H7 (cell line): ENCODE measurements around the gene GALNT3. TPM values are rescaled to one million over a fixed set of nuclear protein-coding genes. Genes with fewer than 3 reads are reported as not detected.

ENCODE experiments used
- DNase-seq: peaks from one replicate; pipeline ENCODE4 v3.0.0; 2012
- H3K27me3 ChIP-seq: 2 replicates; pipeline ENCODE4 v1.6.0; 2011; ENCODE audit warnings: mild to moderate bottlenecking, low read length; ENCODE audit not compliant: control insufficient read depth, insufficient read depth
- H3K36me3 ChIP-seq: replicated peaks from 2 replicates; pipeline ENCODE4 v1.5.1; 2011; ENCODE audit warnings: low read length; ENCODE audit not compliant: control insufficient read depth, insufficient read depth
- H3K4me3 ChIP-seq: 2 replicates; pipeline ENCODE4 v1.5.1; 2011; ENCODE audit warnings: low read depth, mild to moderate bottlenecking, control low read depth, low read length, moderate library complexity; ENCODE audit not compliant: insufficient read depth
- total RNA-seq: library from RNA; depleted of rRNA; stranded (reverse); fragments of >200 nt; shearing (Covaris generic); gene quantifications from 2 replicates; pipeline ENCODE4 v1.2.3, GENCODE V29; 2014

Gene GALNT3
- total RNA-seq, 1 experiment from 2014 or later, result 8.0 TPM

- Histone ChIP-seq H3K36me3 (no peaks in the 10 kb centered on the region), H3K27me3 (no peaks in the 10 kb centered on the region)
Measured at GRCh38 chr2:165811592-165812370, 17.7 kb upstream of the GALNT3 start.

GRCh38 chr2:165810418-165810817 lies 16.4 kb upstream of the GALNT3 start:
- Histone ChIP-seq H3K36me3 (no peaks in the 10 kb centered on the region), H3K27me3 (no peaks in the 10 kb centered on the region), H3K4me3 (no peak overlapping the region)
- DNase-seq, result no peak

More at GRCh38 chr2:165811592-165812370, 17.7 kb upstream of the GALNT3 start:
- DNase-seq, result no peak
- no peak overlapping the region for H3K4me3 ChIP-seq

- Histone ChIP-seq H3K4me3 (no peak overlapping the region), H3K27me3 (no peaks in the 10 kb centered on the region), H3K36me3 (no peaks in the 10 kb centered on the region)
- DNase-seq, result no peak
Measured at GRCh38 chr2:165804719-165805118, 10.7 kb upstream of the GALNT3 start.

- no peak for DNase-seq
- H3K27me3 ChIP-seq, result no peaks in the 10 kb centered on the region
- no peaks in the 10 kb centered on the region for H3K36me3 ChIP-seq
Measured at GRCh38 chr2:165803123-165803760, 9.2 kb upstream of the GALNT3 start.

GRCh38 chr2:165801176-165801575 lies 7.1 kb upstream of the GALNT3 start:
- DNase-seq, result no peak
- no peaks in the 10 kb centered on the region for H3K27me3 ChIP-seq
- no peak overlapping the region for H3K4me3 ChIP-seq
- no peaks in the 10 kb centered on the region for H3K36me3 ChIP-seq

More at GRCh38 chr2:165803123-165803760, 9.2 kb upstream of the GALNT3 start:
- no peak overlapping the region for H3K4me3 ChIP-seq

GRCh38 chr2:165796819-165797530 lies 2.9 kb upstream of the GALNT3 start:
- DNase-seq, result peak; percentile 28
- Histone ChIP-seq H3K4me3 (no peak overlapping the region), H3K27me3 (peaks cover 8% of the 10 kb centered on the region; the same call in 1 of the 2 replicates), H3K36me3 (no peaks in the 10 kb centered on the region)

GRCh38 chr2:165796129-165796528 lies 2.1 kb upstream of the GALNT3 start:
- H3K27me3 ChIP-seq, result peaks cover 8% of the 10 kb centered on the region; the same call in 1 of the 2 replicates
- no peak for DNase-seq
- no peak overlapping the region for H3K4me3 ChIP-seq
- H3K36me3 ChIP-seq, result no peaks in the 10 kb centered on the region

GRCh38 chr2:165795011-165795410 lies 964 bp upstream of the GALNT3 start:
- peaks cover 8% of the 10 kb centered on the region; the same call in 1 of the 2 replicates for H3K27me3 ChIP-seq
- no peaks in the 10 kb centered on the region for H3K36me3 ChIP-seq
- peak overlapping the region; percentile 69; the same call in 1 of the 2 replicates for H3K4me3 ChIP-seq
- no peak for DNase-seq

- Histone ChIP-seq H3K27me3 (peaks cover 8% of the 10 kb centered on the region; the same call in 1 of the 2 replicates), H3K4me3 (peak overlapping the region; percentile 69), H3K36me3 (no peaks in the 10 kb centered on the region)
- DNase-seq, result peak; percentile 28
Measured at GRCh38 chr2:165794536-165794928, 485 bp upstream of the GALNT3 start.

GRCh38 chr2:165793161-165793778 lies 777 bp downstream of the GALNT3 start:
- peak; percentile 57 for DNase-seq
- H3K27me3 ChIP-seq, result peaks cover 8% of the 10 kb centered on the region; the same call in 1 of the 2 replicates
- H3K4me3 ChIP-seq, result peak overlapping the region; percentile 69
- H3K36me3 ChIP-seq, result no peaks in the 10 kb centered on the region

GRCh38 chr2:165792104-165792454 lies 2.0 kb downstream of the GALNT3 start:
- H3K4me3 ChIP-seq, result no peak overlapping the region
- no peak for DNase-seq
- H3K36me3 ChIP-seq, result no peaks in the 10 kb centered on the region
- H3K27me3 ChIP-seq, result peaks cover 8% of the 10 kb centered on the region; the same call in 1 of the 2 replicates

GRCh38 chr2:165791421-165792103 lies 2.5 kb downstream of the GALNT3 start:
- H3K36me3 ChIP-seq, result no peaks in the 10 kb centered on the region
- H3K4me3 ChIP-seq, result no peak overlapping the region
- H3K27me3 ChIP-seq, result peaks cover 8% of the 10 kb centered on the region; the same call in 1 of the 2 replicates
- DNase-seq, result no peak

- no peak for DNase-seq
- Histone ChIP-seq H3K27me3 (peaks cover 8% of the 10 kb centered on the region; the same call in 1 of the 2 replicates), H3K36me3 (no peaks in the 10 kb centered on the region), H3K4me3 (no peak overlapping the region)
Measured at GRCh38 chr2:165790466-165790865, 3.6 kb downstream of the GALNT3 start.

GRCh38 chr2:165787334-165787733 lies 6.7 kb downstream of the GALNT3 start:
- H3K36me3 ChIP-seq, result peaks cover 2% of the 10 kb centered on the region

More at GRCh38 chr2:165787334-165787733, 6.7 kb downstream of the GALNT3 start:
- H3K4me3 ChIP-seq, result no peak overlapping the region
- DNase-seq, result no peak
- no peaks in the 10 kb centered on the region for H3K27me3 ChIP-seq
